Measurements from ENCODE around the gene SLC22A7. TPM values are rescaled to one million over a fixed set of nuclear protein-coding genes. Genes with fewer than 3 reads are reported as not detected.

The SLC22A7 gene
- total RNA-seq, 1 donor from 2014 or later: not detected

GRCh38 chr6:43257367-43258145 is 40.5 kb upstream of the SLC22A7 start:
- Mint-ChIP-seq H3K9me3 (ENCODE audit: unreplicated experiment) (no peaks in the 10 kb centered on the region), H3K4me1 (ENCODE audit: unreplicated experiment) (peaks cover 9% of the 10 kb centered on the region), H3K27ac (ENCODE audit: unreplicated experiment) (no peak overlapping the region), H3K36me3 (ENCODE audit: unreplicated experiment) (no peaks in the 10 kb centered on the region), H3K27me3 (ENCODE audit: unreplicated experiment) (peaks cover 8% of the 10 kb centered on the region), H3K4me3 (ENCODE audit: unreplicated experiment) (no peak overlapping the region)
- TF ChIP-seq CTCF (IDR thresholded peaks at IDR 0.05): no peak
- DNase-seq (ENCODE audit: extremely low spot score, unreplicated experiment): no peak

GRCh38 chr6:43258180-43258579 is 39.9 kb upstream of the SLC22A7 start:
- Mint-ChIP-seq H3K4me1 (ENCODE audit: unreplicated experiment) (peaks cover 9% of the 10 kb centered on the region), H3K27me3 (ENCODE audit: unreplicated experiment) (peaks cover 8% of the 10 kb centered on the region), H3K36me3 (ENCODE audit: unreplicated experiment) (no peaks in the 10 kb centered on the region), H3K9me3 (ENCODE audit: unreplicated experiment) (no peaks in the 10 kb centered on the region), H3K27ac (ENCODE audit: unreplicated experiment) (no peak overlapping the region), H3K4me3 (ENCODE audit: unreplicated experiment) (no peak overlapping the region)
- no peak for TF ChIP-seq CTCF (IDR thresholded peaks at IDR 0.05)
- no peak for DNase-seq (ENCODE audit: extremely low spot score, unreplicated experiment)

GRCh38 chr6:43258807-43259686 is 39.0 kb upstream of the SLC22A7 start:
- Mint-ChIP-seq H3K27me3 (ENCODE audit: unreplicated experiment) (peaks cover 8% of the 10 kb centered on the region), H3K36me3 (ENCODE audit: unreplicated experiment) (no peaks in the 10 kb centered on the region), H3K4me1 (ENCODE audit: unreplicated experiment) (peaks cover 9% of the 10 kb centered on the region), H3K27ac (ENCODE audit: unreplicated experiment) (no peak overlapping the region), H3K9me3 (ENCODE audit: unreplicated experiment) (no peaks in the 10 kb centered on the region), H3K4me3 (ENCODE audit: unreplicated experiment) (no peak overlapping the region)
- DNase-seq (ENCODE audit: extremely low spot score, unreplicated experiment): no peak
- no peak for TF ChIP-seq CTCF (IDR thresholded peaks at IDR 0.05)

- no peak overlapping the region for H3K4me3 Mint-ChIP-seq (ENCODE audit: unreplicated experiment)
- TF ChIP-seq CTCF (IDR thresholded peaks at IDR 0.05): no peak
- no peaks in the 10 kb centered on the region for H3K9me3 Mint-ChIP-seq (ENCODE audit: unreplicated experiment)
- peaks cover 8% of the 10 kb centered on the region for H3K27me3 Mint-ChIP-seq (ENCODE audit: unreplicated experiment)
- H3K27ac Mint-ChIP-seq (ENCODE audit: unreplicated experiment): no peak overlapping the region
- DNase-seq (ENCODE audit: extremely low spot score, unreplicated experiment): no peak
- no peaks in the 10 kb centered on the region for H3K36me3 Mint-ChIP-seq (ENCODE audit: unreplicated experiment)
- H3K4me1 Mint-ChIP-seq (ENCODE audit: unreplicated experiment): peaks cover 9% of the 10 kb centered on the region
Measured at GRCh38 chr6:43260791-43261190, 37.3 kb upstream of the SLC22A7 start.

GRCh38 chr6:43261198-43261597 is 36.9 kb upstream of the SLC22A7 start:
- H3K27me3 Mint-ChIP-seq (ENCODE audit: unreplicated experiment): peaks cover 8% of the 10 kb centered on the region
- H3K36me3 Mint-ChIP-seq (ENCODE audit: unreplicated experiment): no peaks in the 10 kb centered on the region
- peaks cover 9% of the 10 kb centered on the region for H3K4me1 Mint-ChIP-seq (ENCODE audit: unreplicated experiment)
- DNase-seq (ENCODE audit: extremely low spot score, unreplicated experiment): no peak
- no peak overlapping the region for H3K27ac Mint-ChIP-seq (ENCODE audit: unreplicated experiment)
- no peak for TF ChIP-seq CTCF (IDR thresholded peaks at IDR 0.05)
- H3K4me3 Mint-ChIP-seq (ENCODE audit: unreplicated experiment): no peak overlapping the region
- no peaks in the 10 kb centered on the region for H3K9me3 Mint-ChIP-seq (ENCODE audit: unreplicated experiment)

Data from osteocyte (in vitro differentiated cells).